Activated CD4-positive, alpha-beta T cell treated with anti-CD3 and anti-CD28 coated beads, Interleukin-2, amount 50 U/mL, for 16 hours (primary cell): ENCODE data around the gene UBA6.
"Not testable (repeated sequence)": the region's sequence is repeated elsewhere in the genome, so short reads cannot be mapped to it uniquely, and the experiment has no call there.

Experiments
- DNase-seq: peaks from one replicate; pipeline ENCODE4 v3.0.0-alpha.2; 2020

The UBA6 gene

GRCh38 chr4:67700738-67701516 is at the start of gene UBA6:
Gene UBA6 (minus strand): TSS chr4:67701155. CDS start chr4:67701119, 36 bp downstream.
- peak; percentile 97 for DNase-seq

GRCh38 chr4:67750691-67751090 is 49.7 kb upstream of the UBA6 start:
- no peak for DNase-seq

- DNase-seq = no peak
Measured at GRCh38 chr4:67749286-67749685, 48.3 kb upstream of the UBA6 start.

GRCh38 chr4:67746797-67747495 is 46.0 kb upstream of the UBA6 start:
- DNase-seq = peak; percentile 52

GRCh38 chr4:67744561-67745283 is 43.8 kb upstream of the UBA6 start:
- DNase-seq = no peak

GRCh38 chr4:67743194-67743593 is 42.2 kb upstream of the UBA6 start:
- DNase-seq = peak; percentile 14

- no peak for DNase-seq
Measured at GRCh38 chr4:67736262-67736661, 35.3 kb upstream of the UBA6 start.

GRCh38 chr4:67735325-67735724 is 34.4 kb upstream of the UBA6 start:
- no peak for DNase-seq

- not testable (repeated sequence) for DNase-seq
Measured at GRCh38 chr4:67730511-67730910, 29.6 kb upstream of the UBA6 start.

GRCh38 chr4:67727124-67727850 is 26.3 kb upstream of the UBA6 start:
- peak; percentile 20 for DNase-seq

GRCh38 chr4:67725981-67726380 is 25.0 kb upstream of the UBA6 start:
- DNase-seq = no peak

GRCh38 chr4:67725132-67725531 is 24.2 kb upstream of the UBA6 start:
- DNase-seq = no peak

- no peak for DNase-seq
Measured at GRCh38 chr4:67723949-67724348, 23.0 kb upstream of the UBA6 start.

- DNase-seq = no peak
Measured at GRCh38 chr4:67723341-67723740, 22.4 kb upstream of the UBA6 start.

- DNase-seq = no peak
Measured at GRCh38 chr4:67721770-67722597, 21.0 kb upstream of the UBA6 start.

GRCh38 chr4:67721315-67721769 is 20.4 kb upstream of the UBA6 start:
- no peak for DNase-seq

- DNase-seq = no peak
Measured at GRCh38 chr4:67719953-67720617, 19.1 kb upstream of the UBA6 start.

- no peak for DNase-seq
Measured at GRCh38 chr4:67718848-67719247, 17.9 kb upstream of the UBA6 start.

GRCh38 chr4:67717586-67717985 is 16.6 kb upstream of the UBA6 start:
- DNase-seq = no peak

- DNase-seq = no peak
Measured at GRCh38 chr4:67714955-67715354, 14.0 kb upstream of the UBA6 start.

- DNase-seq = no peak
Measured at GRCh38 chr4:67714248-67714583, 13.3 kb upstream of the UBA6 start.
